ENCODE data around the gene ADAMTS17.

The ADAMTS17 gene

GRCh38 chr15:100020614-100021013 is 321.2 kb downstream of the ADAMTS17 start:
- Histone ChIP-seq H3K36me3 (ENCODE audit: control insufficient read depth, low read length) (no peaks in the 10 kb centered on the region), H3K9me3 (ENCODE audit: control insufficient read depth, insufficient read depth, low read length) (no peaks in the 10 kb centered on the region), H3F3A (ENCODE audit: control insufficient read depth, insufficient read depth) (no peaks in the 10 kb centered on the region), H3K27ac (ENCODE audit: low read depth, low read length) (no peak overlapping the region), H4K20me1 (ENCODE audit: control insufficient read depth, insufficient read depth, low read depth, low read length) (no peaks in the 10 kb centered on the region), H3K27me3 (ENCODE audit: control insufficient read depth, low read length) (no peaks in the 10 kb centered on the region), H3K4me2 (ENCODE audit: low read length) (no peak overlapping the region), H3K4me3 (ENCODE audit: low read length) (no peak overlapping the region), H3K4me1 (ENCODE audit: control insufficient read depth, low read length) (no peaks in the 10 kb centered on the region), H3K79me2 (ENCODE audit: control insufficient read depth, low read length) (no peaks in the 10 kb centered on the region), H3K9me2 (replicated peaks; ENCODE audit: control insufficient read depth, low read length) (no peaks in the 10 kb centered on the region)
- TF ChIP-seq, protein P1, sequence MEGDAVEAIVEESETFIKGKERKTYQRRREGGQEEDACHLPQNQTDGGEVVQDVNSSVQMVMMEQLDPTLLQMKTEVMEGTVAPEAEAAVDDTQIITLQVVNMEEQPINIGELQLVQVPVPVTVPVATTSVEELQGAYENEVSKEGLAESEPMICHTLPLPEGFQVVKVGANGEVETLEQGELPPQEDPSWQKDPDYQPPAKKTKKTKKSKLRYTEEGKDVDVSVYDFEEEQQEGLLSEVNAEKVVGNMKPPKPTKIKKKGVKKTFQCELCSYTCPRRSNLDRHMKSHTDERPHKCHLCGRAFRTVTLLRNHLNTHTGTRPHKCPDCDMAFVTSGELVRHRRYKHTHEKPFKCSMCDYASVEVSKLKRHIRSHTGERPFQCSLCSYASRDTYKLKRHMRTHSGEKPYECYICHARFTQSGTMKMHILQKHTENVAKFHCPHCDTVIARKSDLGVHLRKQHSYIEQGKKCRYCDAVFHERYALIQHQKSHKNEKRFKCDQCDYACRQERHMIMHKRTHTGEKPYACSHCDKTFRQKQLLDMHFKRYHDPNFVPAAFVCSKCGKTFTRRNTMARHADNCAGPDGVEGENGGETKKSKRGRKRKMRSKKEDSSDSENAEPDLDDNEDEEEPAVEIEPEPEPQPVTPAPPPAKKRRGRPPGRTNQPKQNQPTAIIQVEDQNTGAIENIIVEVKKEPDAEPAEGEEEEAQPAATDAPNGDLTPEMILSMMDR (IDR thresholded peaks at IDR 0.05; ENCODE audit: low read depth, low read length, poor library complexity, severe bottlenecking), result no peak
- no peak for TF ChIP-seq EZH2phosphoT487 (IDR thresholded peaks at IDR 0.05; ENCODE audit: borderline replicate concordance, low read length)

GRCh38 chr15:100020189-100020588 is 321.6 kb downstream of the ADAMTS17 start:
- H3K9me2 ChIP-seq (replicated peaks; ENCODE audit: control insufficient read depth, low read length), result no peaks in the 10 kb centered on the region
- no peaks in the 10 kb centered on the region for H3K79me2 ChIP-seq (ENCODE audit: control insufficient read depth, low read length)
- H3K4me3 ChIP-seq (ENCODE audit: low read length), result no peak overlapping the region
- H3K9me3 ChIP-seq (ENCODE audit: control insufficient read depth, insufficient read depth, low read length), result no peaks in the 10 kb centered on the region
- no peaks in the 10 kb centered on the region for H3K36me3 ChIP-seq (ENCODE audit: control insufficient read depth, low read length)
- TF ChIP-seq, protein P1 (IDR thresholded peaks at IDR 0.05; ENCODE audit: low read depth, low read length, poor library complexity, severe bottlenecking), result no peak
- TF ChIP-seq EZH2phosphoT487 (IDR thresholded peaks at IDR 0.05; ENCODE audit: borderline replicate concordance, low read length), result no peak
- H3F3A ChIP-seq (ENCODE audit: control insufficient read depth, insufficient read depth), result no peaks in the 10 kb centered on the region
- no peak overlapping the region for H3K27ac ChIP-seq (ENCODE audit: low read depth, low read length)
- no peaks in the 10 kb centered on the region for H3K27me3 ChIP-seq (ENCODE audit: control insufficient read depth, low read length)
- H4K20me1 ChIP-seq (ENCODE audit: control insufficient read depth, insufficient read depth, low read depth, low read length), result no peaks in the 10 kb centered on the region
- H3K4me2 ChIP-seq (ENCODE audit: low read length), result no peak overlapping the region
- no peaks in the 10 kb centered on the region for H3K4me1 ChIP-seq (ENCODE audit: control insufficient read depth, low read length)

DNA sequence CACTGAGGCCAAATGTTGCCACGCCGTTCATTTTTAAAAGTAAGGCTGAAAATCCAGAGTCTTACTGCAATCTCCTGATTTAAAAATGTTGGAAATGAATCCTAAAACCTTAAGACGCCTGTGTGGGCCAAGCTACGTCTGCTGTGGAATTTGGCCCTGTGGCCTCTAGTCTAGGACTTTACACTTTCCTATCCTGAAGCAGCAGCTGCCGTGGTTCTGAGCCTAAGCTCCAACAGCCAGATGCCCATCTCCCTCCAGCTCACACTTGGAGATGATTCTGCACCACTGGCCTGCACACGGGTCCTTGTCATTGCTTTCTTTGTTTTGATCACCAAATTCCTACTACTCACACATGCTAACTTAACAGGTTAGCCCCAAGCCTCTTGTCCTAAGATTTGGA is 322.2 kb downstream of the ADAMTS17 start:
- Histone ChIP-seq H3K36me3 (ENCODE audit: control insufficient read depth, low read length) (no peaks in the 10 kb centered on the region), H3K9me3 (ENCODE audit: control insufficient read depth, insufficient read depth, low read length) (no peaks in the 10 kb centered on the region), H3K9me2 (replicated peaks; ENCODE audit: control insufficient read depth, low read length) (no peaks in the 10 kb centered on the region), H4K20me1 (ENCODE audit: control insufficient read depth, insufficient read depth, low read depth, low read length) (no peaks in the 10 kb centered on the region), H3K27me3 (ENCODE audit: control insufficient read depth, low read length) (no peaks in the 10 kb centered on the region), H3K4me3 (ENCODE audit: low read length) (no peak overlapping the region), H3F3A (ENCODE audit: control insufficient read depth, insufficient read depth) (no peaks in the 10 kb centered on the region), H3K79me2 (ENCODE audit: control insufficient read depth, low read length) (no peaks in the 10 kb centered on the region), H3K4me1 (ENCODE audit: control insufficient read depth, low read length) (no peaks in the 10 kb centered on the region), H3K4me2 (ENCODE audit: low read length) (no peak overlapping the region), H3K27ac (ENCODE audit: low read depth, low read length) (no peak overlapping the region)
- TF ChIP-seq EZH2phosphoT487 (IDR thresholded peaks at IDR 0.05; ENCODE audit: borderline replicate concordance, low read length), result no peak
- TF ChIP-seq, protein P1 (IDR thresholded peaks at IDR 0.05; ENCODE audit: low read depth, low read length, poor library complexity, severe bottlenecking), result no peak

- Histone ChIP-seq H3K4me3 (ENCODE audit: low read length) (no peak overlapping the region), H3K9me2 (replicated peaks; ENCODE audit: control insufficient read depth, low read length) (no peaks in the 10 kb centered on the region), H4K20me1 (ENCODE audit: control insufficient read depth, insufficient read depth, low read depth, low read length) (no peaks in the 10 kb centered on the region), H3K9me3 (ENCODE audit: control insufficient read depth, insufficient read depth, low read length) (no peaks in the 10 kb centered on the region), H3K36me3 (ENCODE audit: control insufficient read depth, low read length) (no peaks in the 10 kb centered on the region), H3K27ac (ENCODE audit: low read depth, low read length) (no peak overlapping the region), H3K4me2 (ENCODE audit: low read length) (no peak overlapping the region), H3K27me3 (ENCODE audit: control insufficient read depth, low read length) (no peaks in the 10 kb centered on the region), H3K4me1 (ENCODE audit: control insufficient read depth, low read length) (no peaks in the 10 kb centered on the region), H3F3A (ENCODE audit: control insufficient read depth, insufficient read depth) (no peaks in the 10 kb centered on the region), H3K79me2 (ENCODE audit: control insufficient read depth, low read length) (no peaks in the 10 kb centered on the region)
- TF ChIP-seq EZH2phosphoT487 (IDR thresholded peaks at IDR 0.05; ENCODE audit: borderline replicate concordance, low read length), result no peak
- TF ChIP-seq, protein P1 (IDR thresholded peaks at IDR 0.05; ENCODE audit: low read depth, low read length, poor library complexity, severe bottlenecking), result no peak
Observed at GRCh38 chr15:100018191-100018590, 323.6 kb downstream of the ADAMTS17 start.

Measured in DOHH2 (cell line).